ACHN (cell line): ENCODE data around the gene CRMP1.
"Not testable (repeated sequence)": the region's sequence is repeated elsewhere in the genome, so short reads cannot be mapped to it uniquely, and the experiment has no call there.

Source experiments
- DNase-seq: peaks from one replicate; pipeline ENCODE4 v3.0.0-alpha.2; 2015
- in situ Hi-C: cut with HindIII; loops from 2 replicates; pipeline ENCODE4 v1.10.0; 2017; ENCODE audit warnings: low sequenced_read_pairs, low pct_ligation_motif_present, low pct_unique_long_range_greater_than_20kb

The CRMP1 gene

GRCh38 chr4:5812057-5812456, 80.8 kb downstream of the CRMP1 start:
- DNase-seq, in situ Hi-C loops: not testable (repeated sequence)

GRCh38 chr4:5810770-5811430, 82.0 kb downstream of the CRMP1 start:
- in situ Hi-C loops, result no loop called here
- DNase-seq, result no peak

GRCh38 chr4:5810151-5810550, 82.7 kb downstream of the CRMP1 start:
- in situ Hi-C loops, result no loop called here

GRCh38 chr4:5809216-5809776, 83.6 kb downstream of the CRMP1 start:
- no peak for DNase-seq
- in situ Hi-C loops, result no loop called here

More at GRCh38 chr4:5810151-5810550, 82.7 kb downstream of the CRMP1 start:
- DNase-seq, result no peak

GRCh38 chr4:5808081-5808741, 84.7 kb downstream of the CRMP1 start:
- in situ Hi-C loops, result no loop called here
- no peak for DNase-seq

GRCh38 chr4:5805270-5805669, 87.6 kb downstream of the CRMP1 start:
- in situ Hi-C loops, result no loop called here
- DNase-seq, result no peak

GRCh38 chr4:5804656-5805055, 88.2 kb downstream of the CRMP1 start:
- no peak for DNase-seq
- in situ Hi-C loops, result no loop called here

- no peak for DNase-seq
- in situ Hi-C loops, result no loop called here
Measured at GRCh38 chr4:5802565-5802964, 90.3 kb downstream of the CRMP1 start.

- in situ Hi-C loops, result no loop called here
- no peak for DNase-seq
Measured at GRCh38 chr4:5801696-5802095, 91.2 kb downstream of the CRMP1 start.

- no peak for DNase-seq
- in situ Hi-C loops, result no loop called here
Measured at GRCh38 chr4:5800496-5800895, 92.4 kb downstream of the CRMP1 start.

GRCh38 chr4:5799406-5799805, 93.5 kb downstream of the CRMP1 start:
- no peak for DNase-seq
- in situ Hi-C loops, result no loop called here

GRCh38 chr4:5798946-5799345, 93.9 kb downstream of the CRMP1 start:
- no peak for DNase-seq
- in situ Hi-C loops, result no loop called here

- no peak for DNase-seq
- in situ Hi-C loops, result no loop called here
Measured at GRCh38 chr4:5798462-5798861, 94.4 kb downstream of the CRMP1 start.

GRCh38 chr4:5797866-5798265, 95.0 kb downstream of the CRMP1 start:
- no peak for DNase-seq
- in situ Hi-C loops, result no loop called here

- DNase-seq, result no peak
- in situ Hi-C loops, result no loop called here
Measured at GRCh38 chr4:5796976-5797375, 95.9 kb downstream of the CRMP1 start.

- in situ Hi-C loops, result no loop called here
Measured at GRCh38 chr4:5795580-5795979, 97.3 kb downstream of the CRMP1 start.

GRCh38 chr4:5793514-5793913, 99.4 kb downstream of the CRMP1 start:
- in situ Hi-C loops, result no loop called here
- no peak for DNase-seq

More at GRCh38 chr4:5795580-5795979, 97.3 kb downstream of the CRMP1 start:
- no peak for DNase-seq

- no peak for DNase-seq
- in situ Hi-C loops, result no loop called here
Measured at GRCh38 chr4:5791654-5792053, 101.2 kb downstream of the CRMP1 start.

GRCh38 chr4:5790546-5790857, 102.4 kb downstream of the CRMP1 start:
- in situ Hi-C loops, result no loop called here
- DNase-seq, result no peak

GRCh38 chr4:5789141-5789540, 103.7 kb downstream of the CRMP1 start:
- no peak for DNase-seq
- in situ Hi-C loops, result no loop called here
